BJ (cell line): ENCODE data around the gene SGTB. TPM values are rescaled to one million over a fixed set of nuclear protein-coding genes. Genes with fewer than 3 reads are reported as not detected.

Experiments
- CTCF ChIA-PET: fragments of 350-600 bp; formaldehyde crosslinking; extraction: SDS; loops from one replicate; lab custom pipeline; 2021; ENCODE audit warnings: antibody characterized with exemption, inconsistent platforms; lab: Yijun Ruan, JAX
- POLR2A ChIA-PET: fragments of 300-600 bp; sonication (Branson Sonifier 250); formaldehyde crosslinking; extraction: SDS; loops from one replicate; lab custom pipeline; 2021; ENCODE audit warnings: antibody characterized with exemption; lab: Charles Lee
- DNase-seq: peaks from one replicate; pipeline ENCODE4 v3.0.0-alpha.2; 2011; ENCODE audit warnings: low read depth
- H3K27me3 ChIP-seq: 2 replicates; pipeline ENCODE4 v1.6.0; 2011; ENCODE audit warnings: low read length; ENCODE audit not compliant: control insufficient read depth, insufficient read depth
- H3K36me3 ChIP-seq: 2 replicates; pipeline ENCODE4 v1.5.1; 2011; ENCODE audit warnings: low read length; ENCODE audit not compliant: control insufficient read depth, insufficient read depth
- H3K4me3 ChIP-seq: 2 replicates; pipeline ENCODE4 v1.5.1; 2011; ENCODE audit warnings: low read depth, mild to moderate bottlenecking, control low read depth, low read length
- polyA plus RNA-seq: library from polyadenylated mRNA; depleted of rRNA; stranded (reverse); fragments of >200 nt; gene quantifications from 2 replicates; pipeline ENCODE4 v1.2.3, GENCODE V29; 2011
- TF ChIP-seq, protein P1 (sequence below): IDR thresholded peaks from 2 replicates; pipeline ENCODE4 v1.5.1; 2011; ENCODE audit warnings: low read depth, mild to moderate bottlenecking, control low read depth, inconsistent platforms, low read length, moderate library complexity; ENCODE audit not compliant: insufficient read depth

Gene SGTB
- polyA plus RNA-seq, 1 experiment, result 6.5 TPM

DNA sequence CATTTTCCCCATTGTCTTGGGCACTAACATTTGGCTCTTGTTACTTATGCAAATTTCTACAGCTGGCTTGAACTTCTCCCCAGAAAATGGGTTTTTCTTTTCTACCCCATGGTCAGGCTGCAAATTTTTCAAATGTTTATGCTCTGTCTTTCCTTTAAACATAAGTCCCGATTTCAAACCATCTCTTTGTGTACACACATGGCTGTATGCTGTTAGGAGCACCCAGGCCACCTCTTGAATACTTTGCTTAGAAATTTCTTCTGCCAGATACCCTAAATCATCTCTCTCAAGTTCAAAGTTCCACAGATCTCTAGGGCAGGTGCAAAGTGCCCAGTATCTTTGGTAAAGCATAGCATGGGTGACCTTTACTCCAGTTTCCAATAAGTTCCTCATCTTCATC, 45.7 kb upstream of the SGTB start:
- ChIA-PET CTCF (no interaction called here), POLR2A (no interaction called here)
- Histone ChIP-seq H3K27me3 (no peaks in the 10 kb centered on the region), H3K4me3 (no peak overlapping the region), H3K36me3 (no peaks in the 10 kb centered on the region)
- TF ChIP-seq, protein P1, sequence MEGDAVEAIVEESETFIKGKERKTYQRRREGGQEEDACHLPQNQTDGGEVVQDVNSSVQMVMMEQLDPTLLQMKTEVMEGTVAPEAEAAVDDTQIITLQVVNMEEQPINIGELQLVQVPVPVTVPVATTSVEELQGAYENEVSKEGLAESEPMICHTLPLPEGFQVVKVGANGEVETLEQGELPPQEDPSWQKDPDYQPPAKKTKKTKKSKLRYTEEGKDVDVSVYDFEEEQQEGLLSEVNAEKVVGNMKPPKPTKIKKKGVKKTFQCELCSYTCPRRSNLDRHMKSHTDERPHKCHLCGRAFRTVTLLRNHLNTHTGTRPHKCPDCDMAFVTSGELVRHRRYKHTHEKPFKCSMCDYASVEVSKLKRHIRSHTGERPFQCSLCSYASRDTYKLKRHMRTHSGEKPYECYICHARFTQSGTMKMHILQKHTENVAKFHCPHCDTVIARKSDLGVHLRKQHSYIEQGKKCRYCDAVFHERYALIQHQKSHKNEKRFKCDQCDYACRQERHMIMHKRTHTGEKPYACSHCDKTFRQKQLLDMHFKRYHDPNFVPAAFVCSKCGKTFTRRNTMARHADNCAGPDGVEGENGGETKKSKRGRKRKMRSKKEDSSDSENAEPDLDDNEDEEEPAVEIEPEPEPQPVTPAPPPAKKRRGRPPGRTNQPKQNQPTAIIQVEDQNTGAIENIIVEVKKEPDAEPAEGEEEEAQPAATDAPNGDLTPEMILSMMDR, result no peak
- no peak for DNase-seq

DNA sequence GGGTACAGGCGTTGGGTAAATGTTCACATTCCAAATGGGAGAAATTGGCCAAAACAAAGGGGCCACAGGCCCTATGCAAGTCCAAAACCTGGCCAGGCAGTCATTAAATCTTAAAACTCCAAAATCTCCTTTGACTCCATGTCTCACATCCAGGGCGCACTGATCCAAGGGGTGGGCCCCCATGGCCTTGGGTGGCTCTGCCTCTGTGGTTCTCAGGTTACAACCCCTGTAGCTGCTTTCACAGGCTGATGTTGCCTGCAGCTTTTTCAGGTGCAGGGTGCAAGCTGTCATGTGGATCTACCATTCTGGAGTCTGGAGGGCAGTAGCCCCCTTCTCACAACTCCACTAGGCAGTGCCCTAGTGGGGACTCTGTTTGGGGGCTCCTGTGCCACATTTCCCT, 44.9 kb upstream of the SGTB start:
- TF ChIP-seq, protein P1, result no peak
- Histone ChIP-seq H3K36me3 (no peaks in the 10 kb centered on the region), H3K4me3 (no peak overlapping the region), H3K27me3 (no peaks in the 10 kb centered on the region)
- ChIA-PET POLR2A (no interaction called here), CTCF (no interaction called here)
- no peak for DNase-seq

DNA sequence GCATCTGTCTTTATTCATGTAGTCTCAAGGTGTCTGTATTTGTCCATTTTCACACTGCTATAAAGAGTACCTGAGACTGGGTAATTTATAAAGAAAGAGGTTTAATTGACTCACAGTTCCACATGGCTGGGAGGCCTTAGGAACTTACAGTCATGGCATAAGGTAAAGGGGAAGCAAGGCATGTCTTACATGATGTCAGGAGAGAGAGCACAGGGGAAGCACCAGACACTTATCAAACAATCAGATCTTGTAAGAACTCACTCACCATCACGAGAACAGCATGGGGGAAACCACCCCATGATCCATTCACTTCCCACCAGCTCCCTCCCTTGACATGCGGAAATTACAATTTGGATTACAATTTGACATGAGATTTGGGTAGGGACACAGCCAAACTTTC, 44.3 kb upstream of the SGTB start:
- Histone ChIP-seq H3K27me3 (no peaks in the 10 kb centered on the region), H3K4me3 (no peak overlapping the region), H3K36me3 (no peaks in the 10 kb centered on the region)
- CTCF ChIA-PET, result interaction anchor here (0.6 kb wide), 1 partner anchor 390 kb away, joined by 3 read pairs; no protein-coding TSS in a partner anchor
- POLR2A ChIA-PET, result interaction anchor here (0.6 kb wide), 1 partner anchor 1230 kb away, joined by 3 read pairs; no protein-coding TSS in a partner anchor
- TF ChIP-seq, protein P1, result no peak
- DNase-seq, result no peak

DNA sequence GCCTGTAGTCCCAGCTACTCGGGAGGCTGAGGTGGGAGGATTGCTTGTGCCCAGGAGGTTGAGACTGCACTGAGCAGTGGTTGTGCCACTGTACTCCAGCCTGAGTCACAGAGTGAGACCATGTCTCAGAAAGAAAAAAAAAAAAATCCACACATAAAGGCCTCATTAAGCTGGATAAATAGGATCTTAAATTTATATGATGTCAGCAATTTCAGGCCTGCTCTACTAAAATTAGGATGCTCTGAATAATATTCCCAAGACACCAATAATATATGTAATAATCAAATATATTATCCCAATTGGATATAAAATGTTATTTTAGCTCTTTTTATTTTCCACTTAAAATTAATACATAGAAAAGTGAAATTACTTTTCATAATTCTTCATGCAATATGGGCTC, 43.7 kb upstream of the SGTB start:
- DNase-seq, result no peak
- Histone ChIP-seq H3K4me3 (no peak overlapping the region), H3K27me3 (no peaks in the 10 kb centered on the region), H3K36me3 (no peaks in the 10 kb centered on the region)
- POLR2A ChIA-PET, result interaction anchor here (0.6 kb wide), 1 partner anchor 1231 kb away, joined by 3 read pairs; no protein-coding TSS in a partner anchor
- TF ChIP-seq, protein P1, result no peak
- CTCF ChIA-PET, result interaction anchor here (0.6 kb wide), 1 partner anchor 390 kb away, joined by 3 read pairs; no protein-coding TSS in a partner anchor

DNA sequence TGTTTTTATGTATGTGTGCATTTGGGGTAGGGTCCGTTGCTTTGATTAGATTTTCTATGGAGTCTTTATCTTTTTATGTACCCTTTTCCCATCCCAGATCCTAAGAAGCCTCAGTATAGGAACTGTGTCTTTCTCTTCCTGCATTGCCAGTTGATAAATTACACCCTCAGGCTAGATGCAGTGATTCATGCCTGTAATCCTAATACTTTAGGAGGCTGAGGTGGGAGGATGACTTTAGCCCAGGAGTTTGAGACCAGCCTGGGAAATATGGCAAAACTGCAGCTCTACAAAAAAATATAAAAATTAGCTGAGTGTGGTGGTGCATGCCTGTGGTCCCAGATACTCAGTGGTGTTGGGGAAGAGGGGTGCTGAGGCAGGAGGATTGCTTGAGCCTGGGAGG, 40.3 kb upstream of the SGTB start:
- CTCF ChIA-PET, result interaction anchor here (1.0 to 1.6 kb wide), 4 partner anchors 13 to 409 kb away, joined by 3 to 4 read pairs (median 3); no protein-coding TSS in a partner anchor
- TF ChIP-seq, protein P1, result no peak
- no peaks in the 10 kb centered on the region for H3K36me3 ChIP-seq
- no peaks in the 10 kb centered on the region for H3K27me3 ChIP-seq
- H3K4me3 ChIP-seq, result no peak overlapping the region
- no peak for DNase-seq
- POLR2A ChIA-PET, result no interaction called here
